CD14-positive monocyte (primary cell): Measurements from ENCODE around the gene KCNJ6. TPM values are rescaled to one million over a fixed set of nuclear protein-coding genes. Genes with fewer than 3 reads are reported as not detected.

Experiments used
- DNase-seq, 3 donors: peaks; one replicate each; pipeline ENCODE4 v3.0.0-alpha.2; 2011 to 2022
- H2AFZ ChIP-seq: 2 replicates; pipeline ENCODE4 v1.6.0; 2012; ENCODE audit warnings: mild to moderate bottlenecking, low read depth, low read length, inconsistent platforms; ENCODE audit not compliant: insufficient read depth, poor library complexity, severe bottlenecking
- H3K27ac ChIP-seq, 2 donors: 1 replicate in 1 of 2; 2 replicates in 1 of 2; pipeline ENCODE4 v1.5.1; 2012 to 2013; ENCODE audit warnings: low read length in 2 of 2, control low read depth in 1 of 2, inconsistent platforms in 1 of 2, low read depth in 1 of 2, mild to moderate bottlenecking in 1 of 2
- H3K27me3 ChIP-seq, 2 donors: one replicate each; pipeline versions ENCODE4 v1.6.0 to v1.6.1; 2011 to 2013; ENCODE audit warnings: low read length in 2 of 2; ENCODE audit not compliant: control insufficient read depth in 2 of 2, insufficient read depth in 2 of 2
- H3K36me3 ChIP-seq, 2 donors: replicated peaks in 1 of 2; 1 replicate in 1 of 2; 2 replicates in 1 of 2; pipeline versions ENCODE4 v1.5.1 to v1.6.1; 2012 to 2013; ENCODE audit warnings: low read length in 2 of 2, control low read depth in 1 of 2, inconsistent platforms in 1 of 2, mild to moderate bottlenecking in 1 of 2; ENCODE audit not compliant: insufficient read depth in 2 of 2, control insufficient read depth in 1 of 2
- H3K4me1 ChIP-seq, 2 donors: 1 replicate in 1 of 2; 2 replicates in 1 of 2; pipeline versions ENCODE4 v1.5.1 to v1.6.1; 2012 to 2013; ENCODE audit warnings: low read length in 2 of 2, control low read depth in 1 of 2, inconsistent platforms in 1 of 2, mild to moderate bottlenecking in 1 of 2, moderate library complexity in 1 of 2; ENCODE audit not compliant: insufficient read depth in 2 of 2, control insufficient read depth in 1 of 2
- H3K4me2 ChIP-seq: replicated peaks from 2 replicates; pipeline ENCODE3; 2012; ENCODE audit warnings: low read length, moderate library complexity, mild to moderate bottlenecking; ENCODE audit not compliant: poor library complexity, severe bottlenecking; ENCODE audit errors: extremely low read depth
- H3K4me3 ChIP-seq, 3 experiments: fragments of 200-600 bp in 1 of 3; sonication (generic) in 1 of 3; replicated peaks in 1 of 3; 1 replicate in 2 of 3; 2 replicates in 1 of 3; pipeline ENCODE4 v1.5.1; 2011 to 2013; ENCODE audit warnings: low read length in 3 of 3, mild to moderate bottlenecking in 3 of 3, control low read depth in 2 of 3, low read depth in 2 of 3, inconsistent platforms in 1 of 3, moderate library complexity in 1 of 3
- H3K79me2 ChIP-seq: 2 replicates; pipeline ENCODE4 v1.6.0; 2012; ENCODE audit warnings: mild to moderate bottlenecking, control low read depth, inconsistent platforms, low read length, moderate library complexity; ENCODE audit not compliant: insufficient read depth
- H3K9ac ChIP-seq: 2 replicates; pipeline ENCODE4 v1.6.0; 2017; ENCODE audit warnings: low read length, mild to moderate bottlenecking; ENCODE audit not compliant: insufficient read depth, poor library complexity, severe bottlenecking
- H3K9me3 ChIP-seq, 2 donors: replicated peaks in 1 of 2; 1 replicate in 1 of 2; 2 replicates in 1 of 2; pipeline versions ENCODE4 v1.5.1 to v1.6.1; 2012 to 2013; ENCODE audit warnings: low read length in 2 of 2, control low read depth in 1 of 2; ENCODE audit not compliant: control insufficient read depth in 1 of 2, insufficient read depth in 1 of 2
- H4K20me1 ChIP-seq: 2 replicates; pipeline ENCODE4 v1.6.0; 2012; ENCODE audit warnings: mild to moderate bottlenecking, low read length, control low read depth, moderate library complexity; ENCODE audit not compliant: insufficient read depth
- H3K27ac Mint-ChIP-seq, 7 donors: one replicate each; pipeline ENCODE4 v1.8.0; 2020; ENCODE audit warnings: mild to moderate bottlenecking in 7 of 7, mixed read lengths in 7 of 7, moderate library complexity in 6 of 7, inconsistent platforms in 2 of 7
- H3K27me3 Mint-ChIP-seq, 3 donors: one replicate each; pipeline ENCODE4 v1.8.0; 2021 to 2022; ENCODE audit warnings: low read depth in 3 of 3, mild to moderate bottlenecking in 3 of 3, mixed read lengths in 3 of 3, moderate library complexity in 3 of 3, inconsistent platforms in 1 of 3
- H3K36me3 Mint-ChIP-seq, 2 donors: one replicate each; pipeline ENCODE4 v1.8.0; 2020; ENCODE audit warnings: mixed read lengths in 2 of 2, inconsistent platforms in 1 of 2, mild to moderate bottlenecking in 1 of 2
- H3K4me1 Mint-ChIP-seq: one replicate; pipeline ENCODE4 v1.8.0; 2020; ENCODE audit warnings: mild to moderate bottlenecking, mixed read lengths
- H3K4me3 Mint-ChIP-seq, 2 donors: one replicate each; pipeline ENCODE4 v1.8.0; 2020; ENCODE audit warnings: mild to moderate bottlenecking in 2 of 2, mixed read lengths in 2 of 2, moderate library complexity in 1 of 2
- H3K9me3 Mint-ChIP-seq, 7 donors: one replicate each; pipeline ENCODE4 v1.8.0; 2020 to 2022; ENCODE audit warnings: mixed read lengths in 7 of 7, mild to moderate bottlenecking in 6 of 7, moderate library complexity in 6 of 7, inconsistent platforms in 2 of 7
- CTCF ChIP-seq: fragments of 200-600 bp; IDR thresholded peaks from one replicate; pipeline ENCODE4 v1.8.0; 2022; ENCODE audit warnings: antibody characterized with exemption, mild to moderate bottlenecking
- WGBS: methylation state at CpG from one replicate; pipeline ENCODE4 v1.1.5; 2013; ENCODE audit warnings: missing lambda C conversion rate; ENCODE audit not compliant: insufficient coverage; 5-methylcytosine and 5-hydroxymethylcytosine counted together
- intact Hi-C, 2 donors: fragments of 100-400 bp; cut with micrococcal nuclease; formaldehyde crosslinking; loops; one replicate each; pipeline versions ENCODE4 v1.15.0 to v1.15.1; 2023
- polyA plus RNA-seq, 3 donors: library from polyadenylated mRNA; depleted of rRNA in 1 of 3; unstranded in 2 of 3; stranded (reverse) in 1 of 3; fragments of 300-500 nt in 2 of 3; fragments of >200 nt in 1 of 3; fragmentation: Illumina TruSeq in 2 of 3; gene quantifications; 1 replicate in 2 of 3; 2 replicates in 1 of 3; pipeline ENCODE4 v1.2.3, GENCODE V29; 2012 to 2021

The KCNJ6 gene
- polyA plus RNA-seq, 3 donors, result not detected

- H3K4me3 Mint-ChIP-seq, result no peak overlapping the region
- H3K4me1 Mint-ChIP-seq, result no peaks in the 10 kb centered on the region
- no peak overlapping the region for H3K27ac ChIP-seq
- H2AFZ ChIP-seq, result no peak overlapping the region
- H3K4me1 ChIP-seq, result no peaks in the 10 kb centered on the region
- H3K36me3 Mint-ChIP-seq, result no peaks in the 10 kb centered on the region
- no peak for DNase-seq
- no peak overlapping the region for H3K4me3 ChIP-seq
- no peak for TF ChIP-seq CTCF
- no peak overlapping the region for H3K4me2 ChIP-seq
- no peaks in the 10 kb centered on the region for H3K27me3 ChIP-seq
- H4K20me1 ChIP-seq, result no peaks in the 10 kb centered on the region
- intact Hi-C loops, result no loop called here
- peaks cover 2 to 12% (median 11%) of the 10 kb centered on the region in 3 donors for H3K27me3 Mint-ChIP-seq
- H3K36me3 ChIP-seq, result no peaks in the 10 kb centered on the region
- no peak overlapping the region for H3K27ac Mint-ChIP-seq
- no peaks in the 10 kb centered on the region for H3K79me2 ChIP-seq
- WGBS, result 85% methylated on average over 7 of the region's 10 CpGs
- H3K9me3 ChIP-seq, result no peaks in the 10 kb centered on the region
- H3K9me3 Mint-ChIP-seq, result peaks cover 0 to 4% (median 3%) of the 10 kb centered on the region in 7 donors
- no peak overlapping the region for H3K9ac ChIP-seq
These were observed 164.8 kb downstream of the KCNJ6 start for GRCh38 chr21:37751268-37751975.

- H3K4me3 Mint-ChIP-seq, result no peak overlapping the region
- no peak for DNase-seq
- peaks cover 0 to 5% (median 3%) of the 10 kb centered on the region in 7 donors for H3K9me3 Mint-ChIP-seq
- H3K4me1 Mint-ChIP-seq, result no peaks in the 10 kb centered on the region
- Histone ChIP-seq H3K4me2 (no peak overlapping the region), H3K4me3 (no peak overlapping the region), H3K36me3 (no peaks in the 10 kb centered on the region), H3K9me3 (no peaks in the 10 kb centered on the region), H3K4me1 (no peaks in the 10 kb centered on the region), H4K20me1 (no peaks in the 10 kb centered on the region), H3K79me2 (no peaks in the 10 kb centered on the region), H2AFZ (no peak overlapping the region), H3K27ac (no peak overlapping the region), H3K27me3 (no peaks in the 10 kb centered on the region), H3K9ac (no peak overlapping the region)
- TF ChIP-seq CTCF, result no peak
- no peaks in the 10 kb centered on the region for H3K36me3 Mint-ChIP-seq
- intact Hi-C loops, result no loop called here
- 86% methylated on average over 9 of the region's 9 CpGs for whole genome bisulfite sequencing
- H3K27me3 Mint-ChIP-seq, result peaks cover 2 to 14% (median 9%) of the 10 kb centered on the region in 3 donors
- H3K27ac Mint-ChIP-seq, result no peak overlapping the region
These were observed 167.1 kb downstream of the KCNJ6 start for GRCh38 chr21:37749132-37749531.
